K562 (cell line): ENCODE results near the gene ASIC1. TPM values are rescaled to one million over a fixed set of nuclear protein-coding genes. Genes with fewer than 3 reads are reported as not detected.

ENCODE experiments used
- CCNT2 ChIP-seq: IDR thresholded peaks from 2 replicates; pipeline ENCODE4 v1.6.1; 2011; ENCODE audit warnings: borderline replicate concordance, low read depth, mild to moderate bottlenecking, moderate library complexity, mixed read lengths, low read length; ENCODE audit not compliant: insufficient read length; ENCODE audit errors: extremely low read depth
- CTBP1 ChIP-seq: fragments of 450-650 bp; IDR thresholded peaks from 2 replicates; pipeline ENCODE4 v1.6.1; 2016; ENCODE audit warnings: borderline replicate concordance
- EHMT2 ChIP-seq: fragments of 450-650 bp; IDR thresholded peaks from 2 replicates; pipeline ENCODE4 v1.6.1; 2018; ENCODE audit warnings: antibody characterized with exemption
- EP300 ChIP-seq: IDR thresholded peaks from 2 replicates; pipeline ENCODE4 v1.6.1; 2012; ENCODE audit warnings: low read length, improper control_type of control experiment
- FOS ChIP-seq: IDR thresholded peaks from 3 replicates; pipeline ENCODE4 v1.6.1; 2011; ENCODE audit not compliant: insufficient read length; ENCODE audit errors: extremely low read depth
- HLTF ChIP-seq: fragments of 450-650 bp; IDR thresholded peaks from 2 replicates; pipeline ENCODE4 v1.6.1; 2016
- HMG20A ChIP-seq: fragments of 450-650 bp; formaldehyde crosslinking; conservative IDR thresholded peaks from 2 replicates; pipeline ENCODE4 v1.4.0; 2020; ENCODE audit warnings: mild to moderate bottlenecking, mixed read lengths
- HNRNPLL ChIP-seq: fragments of 200-400 bp; formaldehyde crosslinking; IDR thresholded peaks from 2 replicates; pipeline ENCODE4 v1.6.1; 2017; ENCODE audit warnings: low read length, low read depth, mild to moderate bottlenecking; ENCODE audit not compliant: poor library complexity, severe bottlenecking
- KDM2B ChIP-seq: fragments of 250-450 bp; sonication (Bioruptor Pico); IDR thresholded peaks from 2 replicates; pipeline ENCODE4 v1.8.0; 2021; ENCODE audit warnings: mild to moderate bottlenecking, moderate library complexity
- MCM7 ChIP-seq, 2 experiments: fragments of 450-650 bp; IDR thresholded peaks; 2 replicates each; pipeline ENCODE4 v1.6.1; 2016 to 2018
- MEIS2 ChIP-seq: fragments of 450-650 bp; IDR thresholded peaks from 2 replicates; pipeline ENCODE4 v1.6.1; 2014; ENCODE audit warnings: mild to moderate bottlenecking; ENCODE audit not compliant: partially characterized antibody
- MXI1 ChIP-seq: IDR thresholded peaks from 2 replicates; pipeline ENCODE4 v1.6.1; 2011; ENCODE audit warnings: low read depth, mild to moderate bottlenecking, improper control_type of control experiment, low read length
- MYNN ChIP-seq, 2 experiments: sonication (generic); formaldehyde crosslinking in 1 of 2; IDR thresholded peaks; 2 replicates each; pipeline versions ENCODE4 v1.5.0 to v1.6.1; 2016 to 2020; ENCODE audit warnings: antibody characterized with exemption in 1 of 2, missing genetic modification reagents in 1 of 2
- PCBP1 ChIP-seq: fragments of 200-400 bp; formaldehyde crosslinking; IDR thresholded peaks from 2 replicates; pipeline ENCODE4 v1.6.1; 2018; ENCODE audit warnings: mild to moderate bottlenecking, low read depth, low read length; ENCODE audit not compliant: poor library complexity, severe bottlenecking
- POLR2H ChIP-seq: IDR thresholded peaks from 2 replicates; pipeline ENCODE4 v1.6.1; 2016; ENCODE audit warnings: missing genetic modification characterization, low read depth, mild to moderate bottlenecking, control low read depth, missing compliant biosample characterization, moderate library complexity
- RAD51 ChIP-seq: fragments of 450-650 bp; IDR thresholded peaks from 2 replicates; pipeline ENCODE4 v1.7.1; 2016; ENCODE audit warnings: low read depth, mild to moderate bottlenecking, borderline replicate concordance
- RBM17 ChIP-seq: fragments of 200-400 bp; formaldehyde crosslinking; IDR thresholded peaks from 2 replicates; pipeline ENCODE4 v1.6.1; 2017; ENCODE audit warnings: low read depth, mild to moderate bottlenecking, low read length, borderline replicate concordance
- RBM34 ChIP-seq: fragments of 200-400 bp; formaldehyde crosslinking; IDR thresholded peaks from 2 replicates; pipeline ENCODE4 v1.6.1; 2018; ENCODE audit warnings: low read length, borderline replicate concordance; ENCODE audit not compliant: insufficient read depth
- SETDB1 ChIP-seq: IDR thresholded peaks from one replicate; pipeline ENCODE4 v1.6.1; 2012; ENCODE audit warnings: low read length, control low read depth, inconsistent platforms
- SREBF2 ChIP-seq: sonication (generic); formaldehyde crosslinking; IDR thresholded peaks from 2 replicates; pipeline ENCODE4 v1.4.0; 2020; ENCODE audit warnings: mild to moderate bottlenecking, missing genetic modification reagents
- TARDBP ChIP-seq: fragments of 450-650 bp; IDR thresholded peaks from 2 replicates; pipeline ENCODE4 v1.6.1; 2016
- ZBTB7A ChIP-seq: IDR thresholded peaks from 2 replicates; pipeline ENCODE4 v1.6.1; 2011; ENCODE audit warnings: low read depth, mild to moderate bottlenecking, low read length, moderate library complexity, borderline replicate concordance; ENCODE audit not compliant: control insufficient read depth
- ZNF197 ChIP-seq: fragments of 200-800 bp; sonication (Bioruptor generic); IDR thresholded peaks from 2 replicates; pipeline ENCODE4 v1.6.1; 2016; ENCODE audit warnings: low read depth, missing genetic modification characterization, missing compliant biosample characterization
- ZNF23 ChIP-seq: fragments of 250-450 bp; sonication (Bioruptor Pico); IDR thresholded peaks from 2 replicates; pipeline ENCODE4 v1.4.0; 2020; ENCODE audit warnings: mild to moderate bottlenecking
- ZNF740 ChIP-seq, 3 experiments: fragments of 200-800 bp in 1 of 3; sonication (Bioruptor generic) in 1 of 3; sonication (generic) in 1 of 3; formaldehyde crosslinking in 1 of 3; IDR thresholded peaks; 2 replicates each; pipeline versions ENCODE4 v1.6.1 to v1.8.0; 2016 to 2022; ENCODE audit warnings: mild to moderate bottlenecking in 2 of 3, missing compliant biosample characterization in 2 of 3, missing genetic modification characterization in 2 of 3, missing genetic modification reagents in 1 of 3
- ZNF76 ChIP-seq: fragments of 250-450 bp; sonication (Bioruptor Pico); IDR thresholded peaks from 2 replicates; pipeline ENCODE4 v1.4.0; 2020; ENCODE audit warnings: mild to moderate bottlenecking, moderate library complexity, borderline replicate concordance
- polyA plus RNA-seq, 8 experiments: library from polyadenylated mRNA; depleted of rRNA in 4 of 8; stranded (reverse) in 5 of 8; unstranded in 3 of 8; fragments of >200 nt; fragmentation: Nextera tagmentation in 2 of 8; fragmentation: Illumina TruSeq in 1 of 8; extraction: Ambion mirVana in 2 of 8; extraction: Trizol in 1 of 8; gene quantifications; 2 replicates each; pipeline versions ENCODE4 v1.2.1 to v1.2.3, GENCODE V29; 2011 to 2014; ENCODE audit warnings: inconsistent platforms in 1 of 8, missing spikeins in 1 of 8
- total RNA-seq, 7 experiments: library from RNA; depleted of rRNA in 6 of 7; stranded (reverse); fragments of >200 nt in 6 of 7; fragmentation: Illumina TruSeq in 2 of 7; extraction: Trizol in 2 of 7; gene quantifications; 2 replicates each; pipeline versions ENCODE4 v1.2.1 to v1.2.3, GENCODE V29; 2011 to 2021; ENCODE audit warnings: low replicate concordance in 1 of 7
- TF ChIP-seq, protein P1 (sequence below): fragments of 450-650 bp; formaldehyde crosslinking; IDR thresholded peaks from 2 replicates; pipeline ENCODE4 v1.4.0; 2020; ENCODE audit warnings: mild to moderate bottlenecking, mixed read lengths

ASIC1 gene
- total and polyA plus RNA-seq, 9 of the 15 experiments (the other 6 are each of a cell fraction or from before 2014, with no cell fraction given): 0.01 to 1.7 (median 0.45) TPM

DNA sequence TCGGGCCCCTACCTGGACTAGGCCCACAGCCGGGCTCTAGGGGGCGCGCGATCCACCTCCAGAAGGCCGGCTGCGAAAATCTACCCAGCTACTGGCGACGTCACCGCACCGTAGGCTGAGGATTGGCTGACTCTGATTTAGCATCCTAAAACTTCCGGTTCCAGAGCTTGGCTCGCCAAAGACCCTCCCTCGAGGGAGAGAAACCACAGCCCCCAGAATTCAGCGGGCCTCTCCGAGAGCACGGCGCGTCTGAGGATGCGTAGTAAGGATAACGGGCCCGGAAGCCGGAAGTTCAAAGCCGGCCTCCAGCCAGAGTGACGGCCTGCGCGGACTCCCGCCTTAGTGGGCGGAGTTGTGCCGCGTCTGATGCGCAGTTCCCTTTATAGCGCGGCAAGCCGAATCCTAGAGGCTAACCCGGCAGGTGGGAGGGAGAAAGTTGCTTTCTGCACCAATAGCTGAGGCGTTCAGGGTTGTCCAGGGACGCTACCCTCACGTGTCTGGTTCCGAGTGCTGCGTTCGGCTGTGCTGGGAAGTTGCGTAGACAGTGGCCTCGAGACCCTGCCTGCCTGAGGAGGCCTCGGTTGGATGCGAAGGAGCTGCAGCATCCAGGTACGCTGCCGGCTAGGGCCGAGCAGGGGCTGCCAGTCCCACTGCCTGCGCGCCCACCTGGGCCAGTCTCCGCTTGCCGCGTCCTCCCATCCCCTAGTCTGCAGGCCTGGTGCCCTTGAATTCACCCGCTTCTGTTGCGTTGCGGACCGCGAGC is 54.5 kb downstream of the ASIC1 start, which contains the start of gene COX14 (continued):
- peak; percentile 90 for TF ChIP-seq ZBTB7A
- no peak for TF ChIP-seq ZNF740 (CRISPR knock-in tag; IDR thresholded peaks at IDR 0.05)
- TF ChIP-seq ZNF740 (tag; IDR thresholded peaks at IDR 0.05): no peak
- no peak for TF ChIP-seq EHMT2
- TF ChIP-seq EP300: no peak
- TF ChIP-seq HLTF: no peak
- TF ChIP-seq, protein P1, sequence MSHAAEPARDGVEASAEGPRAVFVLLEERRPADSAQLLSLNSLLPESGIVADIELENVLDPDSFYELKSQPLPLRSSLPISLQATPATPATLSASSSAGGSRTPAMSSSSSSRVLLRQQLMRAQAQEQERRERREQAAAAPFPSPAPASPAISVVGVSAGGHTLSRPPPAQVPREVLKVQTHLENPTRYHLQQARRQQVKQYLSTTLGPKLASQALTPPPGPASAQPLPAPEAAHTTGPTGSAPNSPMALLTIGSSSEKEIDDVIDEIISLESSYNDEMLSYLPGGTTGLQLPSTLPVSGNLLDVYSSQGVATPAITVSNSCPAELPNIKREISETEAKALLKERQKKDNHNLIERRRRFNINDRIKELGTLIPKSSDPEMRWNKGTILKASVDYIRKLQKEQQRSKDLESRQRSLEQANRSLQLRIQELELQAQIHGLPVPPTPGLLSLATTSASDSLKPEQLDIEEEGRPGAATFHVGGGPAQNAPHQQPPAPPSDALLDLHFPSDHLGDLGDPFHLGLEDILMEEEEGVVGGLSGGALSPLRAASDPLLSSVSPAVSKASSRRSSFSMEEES (CRISPR knock-in tag): no peak
- peak; percentile 81 for TF ChIP-seq RAD51
- TF ChIP-seq HMG20A (CRISPR knock-in tag): no peak
- no peak for TF ChIP-seq ZNF23 (CRISPR knock-in tag)
- no peak for TF ChIP-seq TARDBP
- TF ChIP-seq RBM17: no peak
- TF ChIP-seq POLR2H (tag): no peak
- peak; percentile 47 for TF ChIP-seq CCNT2
- peak; percentile 48 for TF ChIP-seq SETDB1
- TF ChIP-seq MEIS2: peak; percentile 71
- no peak for TF ChIP-seq PCBP1
- peak; percentile 80 for TF ChIP-seq FOS
- no peak for TF ChIP-seq SREBF2
- peak; percentile 97 for TF ChIP-seq HNRNPLL
- peak; percentile 67; the same call in 1 of the 2 replicates for TF ChIP-seq CTBP1
- TF ChIP-seq MCM7 (IDR thresholded peaks at IDR 0.05): no peak
- no peak for TF ChIP-seq RBM34
- TF ChIP-seq ZNF197: no peak
- no peak for TF ChIP-seq KDM2B (CRISPR knock-in tag)
- no peak for TF ChIP-seq MYNN (IDR thresholded peaks at IDR 0.05)
- no peak for TF ChIP-seq MYNN (CRISPR knock-in tag; IDR thresholded peaks at IDR 0.05)
- no peak for TF ChIP-seq ZNF76 (CRISPR knock-in tag)
- TF ChIP-seq MXI1: peak; percentile 68
